DMS53 treated with DMSO at 0.1 percent for 48 hours (cell line): ENCODE measurements around the gene B9D2.
"Not testable (repeated sequence)": the region's sequence is repeated elsewhere in the genome, so short reads cannot be mapped to it uniquely, and the experiment has no call there.

ENCODE experiments used
- DNase-seq: peaks from one replicate; lab custom pipeline; 2025; ENCODE audit not compliant: unreplicated experiment; lab: John Stamatoyannopoulos, UW

B9D2 gene

DNA sequence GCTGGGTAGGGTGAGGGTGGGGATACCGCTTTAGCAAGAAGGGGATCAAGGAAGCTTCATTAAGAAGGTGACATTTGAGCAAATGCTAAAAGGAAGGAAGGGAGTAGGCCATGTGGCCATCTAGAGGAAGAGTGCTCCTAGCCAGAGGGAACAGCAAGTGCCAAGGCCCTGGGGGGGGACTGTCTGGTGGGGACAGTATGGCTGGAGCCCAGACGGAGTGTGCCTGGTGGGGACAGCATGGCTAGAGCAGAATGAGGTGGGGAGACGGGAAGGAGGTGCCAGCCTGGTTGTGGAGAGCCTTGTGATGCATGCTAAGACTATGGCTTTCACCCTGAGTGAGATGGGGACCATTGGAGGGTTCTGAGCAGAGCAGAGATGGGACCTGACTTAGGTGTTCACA, 8.1 kb downstream of the B9D2 start:
- no peak for DNase-seq

GRCh38 chr19:41355035-41355434, 8.9 kb downstream of the B9D2 start:
- DNase-seq = no peak

DNA sequence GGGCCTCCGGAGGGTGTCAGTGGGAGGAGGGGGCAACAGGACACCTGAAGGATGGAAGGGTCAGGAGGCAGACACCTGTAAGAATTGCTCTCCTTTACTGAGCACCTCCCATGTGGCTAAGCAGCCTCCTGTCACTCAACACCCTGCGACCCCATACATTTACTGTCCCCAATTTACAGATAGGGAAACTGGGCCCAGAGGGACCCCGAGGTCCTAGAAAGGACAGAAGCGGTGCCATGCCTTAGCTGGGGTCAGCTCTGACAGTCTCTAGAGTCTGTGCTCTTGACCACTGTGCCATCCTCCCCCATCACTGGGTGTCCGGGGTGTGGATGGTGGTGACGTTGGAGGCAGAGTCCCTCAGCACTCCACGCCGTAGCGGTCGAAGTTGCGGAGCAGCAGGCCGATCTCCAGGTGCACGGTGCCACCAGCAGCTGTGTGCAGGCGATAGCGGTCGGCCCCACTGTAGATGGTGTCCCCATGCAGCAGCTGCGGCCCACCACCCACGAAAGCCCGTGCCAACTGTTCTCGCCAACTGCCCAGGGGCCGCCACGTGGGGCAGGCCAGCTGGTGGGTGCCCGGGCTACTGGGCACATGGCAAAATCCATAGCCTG, 9.5 kb downstream of the B9D2 start:
- DNase-seq = no peak

DNA sequence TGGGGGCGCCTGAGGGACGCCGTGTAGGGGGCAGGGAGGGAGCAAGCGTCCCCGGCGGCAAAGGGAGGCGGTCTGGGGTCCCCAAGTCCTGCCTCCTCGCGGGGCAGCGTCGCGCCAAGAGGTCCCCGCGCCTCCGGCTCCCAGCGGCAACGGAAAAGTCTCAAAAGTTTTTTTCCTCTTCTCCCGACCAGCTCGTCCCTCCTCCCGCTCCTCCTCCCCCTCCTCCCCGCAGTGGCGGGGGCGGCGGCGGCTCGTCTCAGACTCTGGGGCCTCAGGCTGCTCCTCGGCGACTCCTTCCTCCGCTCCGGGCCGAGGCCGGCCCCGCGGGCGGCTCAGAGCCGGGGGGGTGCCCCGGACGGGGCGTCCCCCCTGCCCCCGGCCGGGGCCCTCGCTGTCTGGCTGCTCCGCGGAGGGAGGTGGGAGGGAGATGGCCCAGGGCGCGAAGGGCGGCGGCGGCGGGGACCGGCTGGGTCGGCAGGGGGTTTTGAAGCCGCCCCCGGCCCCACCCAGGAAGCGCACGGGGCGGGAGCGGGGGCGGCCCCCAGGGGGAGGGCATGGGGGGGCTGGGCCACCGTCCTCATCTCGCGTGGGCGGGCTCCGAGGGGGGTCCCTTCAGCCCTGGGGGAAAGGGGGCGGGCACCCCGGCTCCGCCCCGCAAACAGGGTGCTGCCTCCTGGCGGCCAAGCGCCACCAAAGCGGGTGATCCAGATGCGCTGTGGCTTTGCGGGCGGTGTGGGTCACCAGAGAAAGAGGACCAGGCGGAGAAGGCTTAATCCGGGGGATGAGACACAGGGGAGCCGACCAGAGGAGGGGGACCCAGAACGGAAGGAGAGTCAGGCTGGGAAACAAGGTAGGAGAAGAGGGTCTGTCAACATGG, 10.2 kb downstream of the B9D2 start, which contains the start of gene TGFB1:
TGFB1 (minus strand) TSS at position 457 of the 877 bp plus-strand sequence. CDS start 878 bp downstream, outside the sequence.
- peak; percentile 55 for DNase-seq

GRCh38 chr19:41352609-41353465, 11.1 kb downstream of the B9D2 start:
- DNase-seq = peak; percentile 56

- no peak for DNase-seq
These were observed 11.7 kb downstream of the B9D2 start for GRCh38 chr19:41352279-41352608.

DNA sequence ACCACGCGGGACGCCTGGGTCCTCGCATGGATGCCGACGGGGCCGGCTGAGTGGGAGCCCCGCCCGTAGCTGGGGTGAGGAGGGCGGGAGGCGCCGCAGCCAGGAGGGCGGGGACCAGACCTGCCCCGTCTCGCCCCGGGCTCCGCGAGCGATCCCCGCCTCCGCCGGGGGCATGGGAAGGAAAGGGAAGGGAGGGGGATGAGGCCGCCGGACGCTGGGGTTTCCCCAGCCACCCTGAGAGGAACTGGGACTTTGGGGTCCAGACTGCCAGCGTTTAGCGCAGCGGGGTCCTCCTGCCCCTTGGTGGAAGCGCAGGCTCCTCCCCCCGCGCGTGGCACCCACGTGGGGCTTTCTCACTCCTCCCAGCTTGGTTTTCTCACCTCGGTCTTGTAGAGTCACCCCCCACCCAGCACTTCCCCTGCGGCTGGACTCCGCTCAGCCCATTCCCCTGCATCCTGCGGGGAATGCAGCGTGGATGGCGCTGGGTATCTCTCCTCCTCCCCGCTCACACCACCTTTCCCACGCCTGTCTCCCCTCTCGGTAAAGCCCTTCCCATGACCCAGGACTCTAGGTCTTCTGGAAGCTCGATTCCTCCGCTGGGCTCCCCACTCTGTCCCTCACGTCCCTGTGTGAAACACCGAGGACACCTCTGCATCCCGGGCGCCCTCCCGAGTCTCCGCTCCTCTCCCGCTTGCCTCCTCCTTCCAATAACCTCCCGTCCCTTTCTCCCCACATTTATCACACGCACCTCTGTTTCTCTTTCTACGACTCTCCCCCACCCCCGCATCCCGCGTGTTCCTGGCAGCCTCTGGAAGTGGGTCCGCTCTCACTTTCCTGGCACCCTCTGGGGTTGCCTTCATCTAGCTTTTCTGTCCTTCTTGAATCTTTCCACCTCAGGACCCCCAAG, 12.4 kb downstream of the B9D2 start:
- DNase-seq = peak; percentile 8

- no peak for DNase-seq
These were observed 13.1 kb downstream of the B9D2 start for GRCh38 chr19:41350735-41351338.

DNA sequence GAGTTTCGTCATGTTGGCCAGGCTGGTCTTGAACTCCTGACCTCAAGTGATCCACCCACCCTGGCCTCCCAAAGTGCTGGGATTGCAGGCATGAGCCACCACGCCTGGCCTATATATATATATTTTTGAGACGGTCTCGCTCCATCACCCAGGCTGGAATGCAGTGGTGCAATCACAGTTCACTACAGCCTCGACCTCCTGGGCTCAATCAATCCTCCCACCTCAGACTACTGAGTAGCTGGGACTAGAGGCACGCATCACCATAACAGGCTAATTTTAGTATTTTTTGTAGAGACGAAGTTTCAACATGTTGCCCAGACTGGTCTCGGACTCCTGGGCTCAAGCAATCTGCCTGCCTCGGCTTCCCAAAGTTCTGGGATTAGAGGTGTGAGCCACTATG, 17.0 kb downstream of the B9D2 start:
- DNase-seq = not testable (repeated sequence)

DNA sequence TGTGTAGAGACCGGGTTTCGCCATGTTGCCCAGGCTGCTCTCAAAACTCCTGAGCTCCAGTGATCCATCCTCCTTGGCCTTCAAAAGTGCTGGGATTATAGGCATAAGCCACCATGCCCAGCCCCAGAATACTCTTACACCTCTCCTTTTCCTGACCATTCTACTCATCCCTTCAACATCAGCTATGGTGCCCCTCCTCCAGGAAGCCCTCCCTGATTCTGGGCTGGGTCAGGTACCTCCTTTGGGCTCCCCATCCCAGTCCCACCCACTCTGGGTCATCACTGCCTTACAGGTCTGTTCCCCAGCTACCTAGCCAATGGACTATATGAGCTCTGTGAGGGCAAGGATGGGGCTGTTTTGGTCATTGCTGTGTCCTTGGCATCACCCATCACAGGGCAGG, 19.8 kb downstream of the B9D2 start:
- DNase-seq = no peak

DNA sequence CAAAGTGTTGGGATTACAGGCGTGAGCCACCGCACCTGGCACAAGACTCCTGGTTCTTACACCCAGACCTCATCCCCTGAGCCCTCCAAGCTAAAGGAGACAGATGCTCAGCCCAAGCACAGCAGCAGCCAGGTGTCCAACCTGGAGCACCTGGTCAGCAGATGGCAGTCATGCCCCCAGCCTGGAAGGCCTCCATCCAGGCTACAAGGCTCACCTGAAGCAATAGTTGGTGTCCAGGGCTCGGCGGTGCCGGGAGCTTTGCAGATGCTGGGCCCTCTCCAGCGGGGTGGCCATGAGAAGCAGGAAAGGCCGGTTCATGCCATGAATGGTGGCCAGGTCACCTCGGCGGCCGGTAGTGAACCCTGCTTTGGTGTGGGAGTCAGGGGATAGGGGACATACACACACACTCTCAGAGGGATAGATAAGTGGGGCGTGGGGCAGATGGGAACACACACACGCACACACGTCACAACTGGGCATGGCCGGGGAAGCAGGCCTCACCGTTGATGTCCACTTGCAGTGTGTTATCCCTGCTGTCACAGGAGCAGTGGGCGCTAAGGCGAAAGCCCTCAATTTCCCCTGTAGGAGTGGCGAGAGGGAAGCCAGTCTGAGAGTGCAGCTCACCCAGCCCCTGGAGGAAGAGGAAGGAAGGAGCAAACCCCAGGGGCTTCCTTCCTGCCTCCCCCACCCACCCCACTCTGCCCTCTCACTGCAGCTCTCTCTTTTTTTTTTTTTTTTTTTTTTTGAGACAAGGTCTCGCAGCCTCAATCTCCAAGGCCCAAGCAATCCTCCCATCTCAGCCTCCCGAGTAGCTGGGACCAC, 22.1 kb downstream of the B9D2 start:
- DNase-seq = peak; percentile 34

DNA sequence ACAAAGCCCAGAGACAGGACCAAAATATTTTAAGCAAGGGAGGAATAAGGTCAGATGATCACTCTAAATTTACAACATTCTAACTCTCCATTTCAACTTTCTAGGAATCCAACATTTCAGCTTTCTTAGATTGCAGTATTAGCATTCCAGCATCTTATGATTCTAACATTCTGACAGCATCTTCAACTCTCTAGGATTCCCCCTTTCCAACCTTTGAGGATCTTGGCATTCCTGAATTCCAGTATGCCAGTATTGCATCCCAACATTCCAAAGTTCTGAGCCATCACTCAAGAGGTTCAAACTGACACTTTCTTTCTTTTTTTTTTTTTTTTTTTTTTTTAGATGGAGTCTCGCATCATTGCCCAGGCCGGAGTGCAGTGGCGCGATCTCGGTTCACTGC, 24.0 kb downstream of the B9D2 start:
- DNase-seq = no peak

DNA sequence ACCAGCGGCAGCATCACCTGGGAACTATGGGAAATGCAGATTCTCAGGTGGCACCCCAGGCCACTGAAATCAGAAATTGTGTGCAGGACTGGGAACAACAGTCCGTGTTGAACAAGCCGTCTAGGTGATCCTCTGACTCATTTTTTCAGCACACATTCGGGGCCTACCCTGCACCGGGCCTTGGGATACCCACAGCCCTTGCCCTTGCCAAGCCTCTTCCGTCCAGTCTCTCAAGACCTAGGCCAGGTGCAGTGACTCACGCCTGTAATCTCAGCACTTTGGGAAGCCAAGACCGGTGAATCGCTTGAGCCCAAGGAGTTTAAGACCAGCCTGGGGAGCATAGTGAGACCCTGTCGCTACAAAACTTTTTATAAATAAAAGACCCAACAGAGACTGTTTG, 28.5 kb downstream of the B9D2 start:
- no peak for DNase-seq

- no peak for DNase-seq
These were observed 29.2 kb downstream of the B9D2 start for GRCh38 chr19:41334793-41335192.

GRCh38 chr19:41332468-41332867, 31.5 kb downstream of the B9D2 start:
- no peak for DNase-seq

DNA sequence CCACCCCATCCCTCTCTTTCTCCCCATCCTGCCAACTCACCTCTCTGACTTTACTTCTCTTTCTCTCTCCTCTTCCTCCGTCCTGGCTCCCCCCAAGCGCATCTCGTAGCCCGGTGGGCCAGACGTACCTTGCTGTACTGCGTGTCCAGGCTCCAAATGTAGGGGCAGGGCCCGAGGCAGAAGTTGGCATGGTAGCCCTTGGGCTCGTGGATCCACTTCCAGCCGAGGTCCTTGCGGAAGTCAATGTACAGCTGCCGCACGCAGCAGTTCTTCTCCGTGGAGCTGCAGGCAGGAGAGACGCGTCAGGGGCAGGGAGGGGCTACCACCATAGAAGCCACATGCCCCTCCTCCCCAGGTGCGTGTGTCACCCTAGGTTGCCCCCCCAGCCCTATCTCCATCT, 31.9 kb downstream of the B9D2 start:
- DNase-seq = no peak

DNA sequence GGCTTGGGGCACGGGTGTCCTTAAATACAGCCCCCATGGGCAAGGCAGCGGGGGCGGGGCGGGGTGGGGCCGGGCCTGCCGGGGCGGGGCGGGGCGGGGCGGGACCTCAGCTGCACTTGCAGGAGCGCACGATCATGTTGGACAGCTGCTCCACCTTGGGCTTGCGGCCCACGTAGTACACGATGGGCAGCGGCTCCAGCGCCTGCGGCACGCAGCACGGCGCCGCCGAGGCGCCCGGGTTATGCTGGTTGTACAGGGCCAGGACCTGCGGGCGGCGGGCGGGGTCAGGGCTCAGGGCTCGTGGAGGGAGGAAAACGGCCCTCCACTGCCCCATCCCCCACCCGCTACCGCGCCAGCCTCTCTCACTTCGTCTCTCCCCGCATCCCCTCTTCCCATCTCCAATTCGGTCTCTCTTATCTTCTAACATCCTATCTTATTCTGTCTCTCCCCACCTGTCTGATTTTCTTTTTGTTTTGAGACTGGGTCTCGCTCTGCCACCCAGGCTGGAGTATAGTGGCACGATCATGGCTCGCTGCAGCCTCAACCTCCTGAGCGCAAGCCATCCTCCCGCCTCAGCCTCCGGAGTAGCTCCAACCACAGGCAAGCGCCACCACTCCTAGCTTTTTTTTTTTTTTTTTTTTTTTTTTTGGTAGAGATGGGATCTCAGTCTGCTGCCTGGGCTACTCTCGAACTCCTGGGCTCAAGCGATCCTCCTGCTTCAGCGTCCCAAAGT, 32.8 kb downstream of the B9D2 start:
- DNase-seq = no peak

- no peak for DNase-seq
These were observed 33.5 kb downstream of the B9D2 start for GRCh38 chr19:41330481-41330880.

DNA sequence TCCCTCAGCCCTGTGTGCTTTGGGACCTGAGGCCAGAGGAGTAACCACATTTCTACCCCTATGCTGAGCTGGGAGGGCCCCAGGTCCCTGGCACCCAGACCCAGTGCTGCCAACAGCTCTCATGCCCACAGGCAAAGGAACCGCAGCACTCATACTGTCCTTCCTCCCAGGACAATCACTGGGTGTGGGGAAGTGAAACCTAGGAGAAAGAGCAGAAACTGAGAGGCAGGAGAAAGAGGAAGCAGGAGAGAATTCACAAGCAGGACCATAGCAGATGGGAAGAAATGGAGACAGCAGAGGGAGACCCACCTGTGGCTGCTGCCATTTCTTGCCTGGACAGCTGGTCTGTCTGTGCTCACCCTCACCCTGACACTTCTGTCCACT, 35.1 kb downstream of the B9D2 start:
- no peak for DNase-seq
